Activated naive CD4-positive, alpha-beta T cell treated with anti-CD3 and anti-CD28 coated beads, Interleukin-2, amount 50 U/mL, for 24 hours (primary cell): Measurements from ENCODE around the gene UIMC1.
A peak's percentile ranks its signal among the peaks of the same experiment; 100 is the strongest.
"Not testable (repeated sequence)": the region's sequence is repeated elsewhere in the genome, so short reads cannot be mapped to it uniquely, and the experiment has no call there.

Experiments used
- H3K27ac Mint-ChIP-seq: one replicate; pipeline ENCODE4 v1.8.0; 2021; ENCODE audit warnings: mild to moderate bottlenecking, mixed read lengths
- H3K27me3 Mint-ChIP-seq: one replicate; pipeline ENCODE4 v1.8.0; 2021; ENCODE audit warnings: mixed read lengths
- H3K36me3 Mint-ChIP-seq: one replicate; pipeline ENCODE4 v1.8.0; 2021; ENCODE audit warnings: mixed read lengths
- H3K4me1 Mint-ChIP-seq: one replicate; pipeline ENCODE4 v1.8.0; 2021; ENCODE audit warnings: mixed read lengths
- H3K4me3 Mint-ChIP-seq: one replicate; pipeline ENCODE4 v1.8.0; 2021; ENCODE audit warnings: mild to moderate bottlenecking, mixed read lengths
- H3K9me3 Mint-ChIP-seq: one replicate; pipeline ENCODE4 v1.8.0; 2021; ENCODE audit warnings: mixed read lengths

UIMC1 gene

GRCh38 chr5:177022386-177023302 is 16.1 kb upstream of the UIMC1 start, which contains the start of gene ZNF346:
TSS of gene ZNF346 (plus strand) at chr5:177022696. CDS start at chr5:177022739, 43 bp downstream.
- H3K4me1 Mint-ChIP-seq: peaks cover 46% of the 10 kb centered on the region
- H3K27me3 Mint-ChIP-seq: no peaks in the 10 kb centered on the region
- peaks cover 5% of the 10 kb centered on the region for H3K36me3 Mint-ChIP-seq
- H3K27ac Mint-ChIP-seq: peak within 1 kb of the TSS; percentile 96
- no peaks in the 10 kb centered on the region for H3K9me3 Mint-ChIP-seq
- peak within 1 kb of the TSS; percentile 95 for H3K4me3 Mint-ChIP-seq

- no peaks in the 10 kb centered on the region for H3K27me3 Mint-ChIP-seq
- peak overlapping the region; percentile 55 for H3K27ac Mint-ChIP-seq
- peaks cover 33% of the 10 kb centered on the region for H3K4me1 Mint-ChIP-seq
- H3K9me3 Mint-ChIP-seq: no peaks in the 10 kb centered on the region
- no peak overlapping the region for H3K4me3 Mint-ChIP-seq
- H3K36me3 Mint-ChIP-seq: no peaks in the 10 kb centered on the region
These were observed 13.5 kb upstream of the UIMC1 start for GRCh38 chr5:177020033-177020432.

- Mint-ChIP-seq H3K4me1 (peaks cover 21% of the 10 kb centered on the region), H3K27ac (no peak overlapping the region), H3K4me3 (no peak overlapping the region), H3K36me3 (no peaks in the 10 kb centered on the region), H3K9me3 (no peaks in the 10 kb centered on the region), H3K27me3 (no peaks in the 10 kb centered on the region)
These were observed 11.8 kb upstream of the UIMC1 start for GRCh38 chr5:177018341-177018740.

GRCh38 chr5:177015156-177015555 is 8.6 kb upstream of the UIMC1 start:
- peaks cover 2% of the 10 kb centered on the region for H3K4me1 Mint-ChIP-seq
- no peaks in the 10 kb centered on the region for H3K27me3 Mint-ChIP-seq
- H3K9me3 Mint-ChIP-seq: no peaks in the 10 kb centered on the region
- no peaks in the 10 kb centered on the region for H3K36me3 Mint-ChIP-seq
- no peak overlapping the region for H3K27ac Mint-ChIP-seq
- H3K4me3 Mint-ChIP-seq: no peak overlapping the region

GRCh38 chr5:177010153-177010552 is 3.6 kb upstream of the UIMC1 start:
- H3K27me3 Mint-ChIP-seq: no peaks in the 10 kb centered on the region
- H3K36me3 Mint-ChIP-seq: peaks cover 4% of the 10 kb centered on the region
- peaks cover 15% of the 10 kb centered on the region for H3K4me1 Mint-ChIP-seq
- no peak overlapping the region for H3K4me3 Mint-ChIP-seq
- no peak overlapping the region for H3K27ac Mint-ChIP-seq
- peaks cover 5% of the 10 kb centered on the region for H3K9me3 Mint-ChIP-seq

- peaks cover 4% of the 10 kb centered on the region for H3K36me3 Mint-ChIP-seq
- no peaks in the 10 kb centered on the region for H3K27me3 Mint-ChIP-seq
- H3K27ac Mint-ChIP-seq: no peak overlapping the region
- H3K4me3 Mint-ChIP-seq: peak overlapping the region; percentile 26
- peaks cover 27% of the 10 kb centered on the region for H3K4me1 Mint-ChIP-seq
- H3K9me3 Mint-ChIP-seq: peaks cover 5% of the 10 kb centered on the region
These were observed 2.1 kb upstream of the UIMC1 start for GRCh38 chr5:177008716-177009115.

GRCh38 chr5:177005619-177006264 is 837 bp downstream of the UIMC1 start:
- Mint-ChIP-seq H3K36me3 (peaks cover 4% of the 10 kb centered on the region), H3K4me3 (peak overlapping the region; percentile 96), H3K27ac (peak overlapping the region; percentile 92), H3K9me3 (peaks cover 5% of the 10 kb centered on the region), H3K4me1 (peaks cover 41% of the 10 kb centered on the region), H3K27me3 (no peaks in the 10 kb centered on the region)

GRCh38 chr5:177004961-177005360 is 1.6 kb downstream of the UIMC1 start:
- Mint-ChIP-seq H3K27ac (no peak overlapping the region), H3K4me3 (peak overlapping the region; percentile 96), H3K4me1 (peaks cover 46% of the 10 kb centered on the region), H3K9me3 (peaks cover 5% of the 10 kb centered on the region), H3K27me3 (no peaks in the 10 kb centered on the region), H3K36me3 (peaks cover 4% of the 10 kb centered on the region)

- peaks cover 5% of the 10 kb centered on the region for H3K9me3 Mint-ChIP-seq
- peaks cover 6% of the 10 kb centered on the region for H3K36me3 Mint-ChIP-seq
- peak overlapping the region; percentile 13 for H3K4me3 Mint-ChIP-seq
- no peaks in the 10 kb centered on the region for H3K27me3 Mint-ChIP-seq
- H3K4me1 Mint-ChIP-seq: peaks cover 53% of the 10 kb centered on the region
- no peak overlapping the region for H3K27ac Mint-ChIP-seq
These were observed 2.9 kb downstream of the UIMC1 start for GRCh38 chr5:177003649-177004048.

- H3K27me3 Mint-ChIP-seq, H3K27ac Mint-ChIP-seq, H3K4me3 Mint-ChIP-seq, H3K9me3 Mint-ChIP-seq: not testable (repeated sequence)
- Mint-ChIP-seq H3K4me1 (peaks cover 62% of the 10 kb centered on the region), H3K36me3 (peaks cover 16% of the 10 kb centered on the region)
These were observed 7.1 kb downstream of the UIMC1 start for GRCh38 chr5:176999526-176999925.

GRCh38 chr5:176998828-176999227 is 7.8 kb downstream of the UIMC1 start:
- Mint-ChIP-seq H3K4me1 (peaks cover 62% of the 10 kb centered on the region), H3K4me3 (no peak overlapping the region), H3K27me3 (no peaks in the 10 kb centered on the region), H3K27ac (no peak overlapping the region), H3K9me3 (no peaks in the 10 kb centered on the region), H3K36me3 (peaks cover 18% of the 10 kb centered on the region)

- Mint-ChIP-seq H3K27me3 (no peaks in the 10 kb centered on the region), H3K36me3 (peaks cover 19% of the 10 kb centered on the region), H3K4me1 (peaks cover 59% of the 10 kb centered on the region), H3K4me3 (no peak overlapping the region), H3K27ac (no peak overlapping the region), H3K9me3 (no peaks in the 10 kb centered on the region)
These were observed 9.8 kb downstream of the UIMC1 start for GRCh38 chr5:176996780-176997179.

GRCh38 chr5:176995896-176996767 is 10.4 kb downstream of the UIMC1 start:
- Mint-ChIP-seq H3K36me3 (peaks cover 19% of the 10 kb centered on the region), H3K9me3 (no peaks in the 10 kb centered on the region), H3K27ac (no peak overlapping the region), H3K4me3 (no peak overlapping the region), H3K27me3 (no peaks in the 10 kb centered on the region), H3K4me1 (peaks cover 55% of the 10 kb centered on the region)

- Mint-ChIP-seq H3K9me3 (no peaks in the 10 kb centered on the region), H3K36me3 (peaks cover 19% of the 10 kb centered on the region), H3K4me3 (no peak overlapping the region), H3K27me3 (no peaks in the 10 kb centered on the region), H3K4me1 (peaks cover 48% of the 10 kb centered on the region), H3K27ac (no peak overlapping the region)
These were observed 11.5 kb downstream of the UIMC1 start for GRCh38 chr5:176995122-176995490.

GRCh38 chr5:176994460-176995121 is 12.0 kb downstream of the UIMC1 start:
- no peak overlapping the region for H3K27ac Mint-ChIP-seq
- H3K4me1 Mint-ChIP-seq: peaks cover 46% of the 10 kb centered on the region
- H3K27me3 Mint-ChIP-seq: no peaks in the 10 kb centered on the region
- H3K36me3 Mint-ChIP-seq: peaks cover 19% of the 10 kb centered on the region
- H3K9me3 Mint-ChIP-seq: no peaks in the 10 kb centered on the region
- H3K4me3 Mint-ChIP-seq: no peak overlapping the region
